ENCODE measurements around the gene SLC17A3.

Gene SLC17A3

GRCh38 chr6:25889877-25890853 lies 16.1 kb upstream of the SLC17A3 start:
- DNase-seq (ENCODE audit: low spot score), result peak; percentile 38

DNA sequence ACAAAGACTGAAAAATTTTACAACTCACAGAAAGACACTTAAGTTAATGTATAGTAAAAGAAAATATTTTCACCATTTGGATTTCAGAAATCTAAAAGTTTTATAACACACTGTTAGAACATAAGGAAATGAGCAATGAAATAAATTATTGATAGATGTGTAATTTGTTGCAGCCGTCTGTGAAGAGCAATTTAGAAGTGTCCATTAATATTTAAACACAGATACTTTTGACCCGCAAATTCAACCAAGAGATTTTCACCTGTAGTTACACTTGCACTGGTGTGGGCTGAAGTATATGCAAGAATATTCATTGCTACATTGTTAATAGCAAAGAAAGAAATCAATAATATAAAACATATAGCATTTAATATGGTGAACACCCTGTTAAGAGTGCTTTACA lies 14.6 kb upstream of the SLC17A3 start:
- DNase-seq (ENCODE audit: low spot score), result no peak

- no peak for DNase-seq (ENCODE audit: low spot score)
These were observed 12.0 kb upstream of the SLC17A3 start for GRCh38 chr6:25886066-25886465.

GRCh38 chr6:25883991-25884390 lies 9.9 kb upstream of the SLC17A3 start:
- DNase-seq (ENCODE audit: low spot score), result no peak

GRCh38 chr6:25883536-25883935 lies 9.5 kb upstream of the SLC17A3 start:
- no peak for DNase-seq (ENCODE audit: low spot score)

- peak; percentile 65 for DNase-seq (ENCODE audit: low spot score)
These were observed 8.0 kb upstream of the SLC17A3 start for GRCh38 chr6:25882051-25882496.

- DNase-seq (ENCODE audit: low spot score), result no peak
These were observed 6.6 kb upstream of the SLC17A3 start for GRCh38 chr6:25880601-25881000.

DNA sequence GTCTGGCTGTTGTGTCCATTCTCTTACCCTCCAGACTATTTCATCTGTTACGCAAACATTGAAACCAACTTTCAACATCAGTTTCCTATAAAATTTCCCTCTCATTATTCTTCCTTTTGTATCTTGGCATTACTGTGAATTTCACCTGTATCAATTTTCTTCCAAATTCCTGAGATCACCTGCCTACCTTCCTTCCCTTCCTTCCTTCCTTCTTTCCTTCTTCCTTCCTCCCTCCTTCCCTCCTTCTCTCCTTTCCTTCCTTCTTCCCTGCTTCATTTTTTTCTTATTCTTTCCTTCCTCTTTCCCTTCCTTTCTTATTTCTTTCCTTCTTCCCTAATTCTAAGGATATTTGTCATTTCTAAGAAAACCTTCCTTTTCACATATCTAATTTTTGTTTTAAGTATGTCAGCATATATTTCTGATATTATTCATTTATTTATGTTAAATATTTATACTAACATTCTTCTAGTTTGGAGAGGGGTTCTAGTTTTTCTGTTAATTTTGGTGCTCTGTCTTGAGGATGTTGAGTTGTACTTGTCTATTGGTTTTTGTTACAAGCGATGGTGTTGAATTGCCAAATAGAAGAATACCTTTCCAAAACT lies 4.8 kb upstream of the SLC17A3 start:
- DNase-seq (ENCODE audit: low spot score), result no peak

DNA sequence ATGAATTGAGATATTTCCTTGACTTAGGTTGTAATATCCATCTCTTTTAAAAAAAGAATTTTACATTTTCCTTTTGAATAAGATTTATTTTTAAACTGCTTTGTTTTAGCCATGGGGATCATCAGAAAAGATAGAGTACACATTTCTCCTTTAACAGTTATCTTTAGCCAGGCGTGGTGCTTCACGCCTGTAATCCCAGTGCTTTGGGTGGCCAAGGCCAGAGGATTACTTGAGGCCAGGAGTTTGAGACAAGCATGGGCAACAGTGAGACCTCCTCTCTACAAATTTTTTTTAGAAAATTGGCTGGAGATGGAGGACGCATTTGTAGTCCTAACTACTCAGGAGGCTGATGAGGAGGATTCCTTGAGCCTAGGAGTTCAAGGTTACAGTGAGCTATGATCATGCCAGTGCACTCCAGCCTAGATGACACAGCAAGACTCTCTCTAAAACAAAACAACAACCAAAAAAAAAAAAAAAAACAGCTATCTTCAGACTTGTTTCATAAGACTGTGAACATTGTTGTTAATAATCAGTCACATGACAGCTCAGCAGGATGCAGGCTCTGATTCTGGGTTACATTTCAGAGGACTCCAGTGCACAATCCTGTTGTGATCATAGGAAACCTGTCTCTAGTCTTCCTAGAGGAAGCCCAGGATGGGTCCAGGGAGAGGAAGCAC lies 2.0 kb upstream of the SLC17A3 start:
- no peak for DNase-seq (ENCODE audit: low spot score)

DNA sequence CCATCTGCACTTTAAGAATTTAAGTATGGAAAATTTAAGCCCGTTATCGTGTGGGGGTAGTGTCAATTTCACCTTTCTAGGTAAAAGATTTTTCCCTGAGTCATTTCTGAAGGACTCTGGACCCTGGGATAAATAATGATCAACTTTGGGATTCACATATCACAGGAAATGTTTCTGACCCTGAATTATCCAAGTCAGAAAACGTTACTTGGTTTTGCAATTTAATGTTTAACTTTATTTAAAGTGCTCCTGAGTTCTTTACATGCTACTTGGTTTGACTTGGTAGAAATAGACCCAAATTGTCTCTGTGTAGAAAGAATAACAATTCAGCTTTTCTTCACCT lies 1.5 kb upstream of the SLC17A3 start:
- DNase-seq (ENCODE audit: low spot score), result no peak

DNA sequence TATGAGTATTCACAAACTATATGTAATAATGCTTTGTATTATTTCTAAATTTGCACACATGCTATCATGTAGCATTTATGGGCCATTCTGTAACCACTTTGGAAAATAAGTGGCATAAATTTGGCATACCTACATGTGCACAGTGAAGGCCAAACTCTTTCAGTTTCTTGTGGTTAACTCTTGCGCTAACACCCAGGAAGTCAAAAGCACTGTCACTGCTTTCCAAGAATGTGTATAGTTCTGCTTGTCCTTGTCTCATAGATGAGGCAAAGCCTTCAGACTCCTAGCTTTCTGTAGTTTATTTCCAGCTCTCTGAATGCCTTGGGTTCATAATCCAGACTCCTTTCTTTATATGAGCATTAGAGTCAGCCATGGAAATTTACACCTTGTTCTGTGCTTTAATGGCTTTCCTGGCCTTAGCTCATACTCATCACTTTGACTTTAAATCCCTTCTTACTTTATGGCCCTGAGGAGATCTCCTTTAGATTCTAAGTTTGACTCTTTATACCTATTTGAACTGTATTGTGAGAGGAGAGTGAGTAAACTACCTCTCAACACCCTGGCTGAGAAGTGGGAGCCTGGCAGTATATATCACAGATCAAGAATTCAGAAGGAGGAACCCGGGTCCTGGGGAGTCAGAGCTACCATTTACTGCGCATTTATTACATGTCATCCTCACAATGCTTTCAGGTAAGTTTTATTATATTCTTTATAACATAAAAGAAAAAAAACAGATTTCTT lies 949 bp upstream of the SLC17A3 start:
- no peak for DNase-seq (ENCODE audit: low spot score)

GRCh38 chr6:25872814-25873213 lies 1.2 kb downstream of the SLC17A3 start:
- no peak for DNase-seq (ENCODE audit: low spot score)

- no peak for DNase-seq (ENCODE audit: low spot score)
These were observed 4.2 kb downstream of the SLC17A3 start for GRCh38 chr6:25869840-25870239.

GRCh38 chr6:25868436-25869183 lies 5.4 kb downstream of the SLC17A3 start:
- no peak for DNase-seq (ENCODE audit: low spot score)

- DNase-seq (ENCODE audit: low spot score), result no peak
These were observed 8.0 kb downstream of the SLC17A3 start for GRCh38 chr6:25866011-25866410.

DNA sequence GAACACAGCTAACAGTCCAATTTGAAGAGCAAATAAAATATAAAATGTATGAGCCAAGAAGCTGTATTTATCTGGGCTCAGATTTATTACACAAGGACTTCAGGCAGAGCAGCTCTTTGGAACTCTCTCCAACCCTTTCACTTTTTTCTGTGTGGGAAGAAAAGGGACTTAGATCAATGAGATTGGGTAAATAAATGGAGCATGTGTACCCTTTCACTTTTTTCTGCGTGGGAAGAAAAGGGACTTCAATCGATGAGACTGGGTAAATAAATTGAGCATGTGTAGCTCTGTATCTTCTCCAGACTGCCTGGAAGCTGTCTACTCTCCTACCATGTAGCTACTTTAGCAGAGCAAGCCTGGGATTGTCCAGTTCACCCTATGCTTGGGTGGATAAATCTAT lies 10.7 kb downstream of the SLC17A3 start:
- DNase-seq (ENCODE audit: low spot score), result no peak

GRCh38 chr6:25862199-25862598 lies 11.8 kb downstream of the SLC17A3 start:
- no peak for DNase-seq (ENCODE audit: low spot score)

GRCh38 chr6:25852756-25853155 lies 21.3 kb downstream of the SLC17A3 start:
- DNase-seq (ENCODE audit: low spot score), result no peak

- DNase-seq (ENCODE audit: low spot score), result no peak
These were observed 22.1 kb downstream of the SLC17A3 start for GRCh38 chr6:25851961-25852360.

GRCh38 chr6:25844518-25844917 lies 29.5 kb downstream of the SLC17A3 start:
- no peak for DNase-seq (ENCODE audit: low spot score)

DNA sequence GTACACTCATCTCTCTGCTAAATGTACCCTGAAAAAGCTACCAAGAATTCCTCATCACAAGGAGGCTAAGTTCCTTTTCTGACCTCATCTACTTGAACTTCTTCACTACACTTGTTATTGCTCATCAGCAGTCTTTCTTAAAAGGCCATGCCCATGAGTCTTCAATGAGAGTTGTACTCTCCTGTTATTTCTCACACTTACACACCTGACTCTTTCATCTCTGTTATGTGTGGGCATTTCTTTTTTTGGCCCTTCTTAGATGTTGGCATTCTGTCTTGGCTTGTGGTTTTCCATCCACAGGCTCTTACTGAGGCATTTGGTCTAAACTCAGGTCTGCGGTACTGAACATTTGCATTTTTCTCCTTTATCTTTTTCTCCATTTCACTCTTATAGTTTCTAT lies 31.5 kb downstream of the SLC17A3 start:
- DNase-seq (ENCODE audit: low spot score), result no peak

Measured in SW480 (cell line).